GM12874 (cell line): ENCODE results near the gene NVL.
A peak's percentile ranks its signal among the peaks of the same experiment; 100 is the strongest.

Experiments used
- TF ChIP-seq, protein P1 (sequence below): IDR thresholded peaks from 2 replicates; pipeline ENCODE4 v1.5.1; 2011; ENCODE audit warnings: low read depth, mild to moderate bottlenecking, control low read depth, low read length, moderate library complexity; ENCODE audit not compliant: insufficient read depth

The NVL gene

DNA sequence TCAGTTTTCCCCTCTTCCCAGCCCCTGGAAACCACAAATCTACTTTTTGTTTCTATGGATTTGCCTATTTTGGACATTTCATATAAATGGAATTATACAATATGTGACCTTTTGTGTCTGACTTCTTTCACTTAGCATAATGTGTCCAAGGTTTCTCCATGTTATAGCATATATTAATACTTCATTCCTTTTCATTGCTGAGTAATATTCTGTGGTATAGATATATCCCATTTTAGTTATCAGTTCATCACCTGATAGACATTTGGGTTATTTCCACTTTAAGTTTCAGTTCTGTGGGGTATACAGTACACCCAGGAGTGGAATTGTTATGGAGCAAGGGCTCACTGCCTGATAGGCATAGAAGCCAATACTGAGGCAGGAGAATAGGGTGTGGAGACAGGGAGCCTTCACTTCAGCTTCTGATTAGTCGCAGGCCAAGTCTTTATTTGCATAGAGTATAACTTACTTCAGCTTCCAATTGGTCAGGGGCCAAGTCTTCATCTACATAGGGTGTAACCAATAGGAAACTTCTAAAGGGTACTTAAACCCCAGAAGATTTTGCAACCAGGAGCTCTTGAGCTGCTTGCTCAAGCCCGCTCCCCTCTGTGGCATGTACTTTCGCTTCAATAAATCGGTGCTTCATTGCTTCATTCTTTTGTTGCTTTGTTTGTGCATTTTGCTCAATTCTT is 8.3 kb upstream of the NVL start:
- TF ChIP-seq, protein P1, sequence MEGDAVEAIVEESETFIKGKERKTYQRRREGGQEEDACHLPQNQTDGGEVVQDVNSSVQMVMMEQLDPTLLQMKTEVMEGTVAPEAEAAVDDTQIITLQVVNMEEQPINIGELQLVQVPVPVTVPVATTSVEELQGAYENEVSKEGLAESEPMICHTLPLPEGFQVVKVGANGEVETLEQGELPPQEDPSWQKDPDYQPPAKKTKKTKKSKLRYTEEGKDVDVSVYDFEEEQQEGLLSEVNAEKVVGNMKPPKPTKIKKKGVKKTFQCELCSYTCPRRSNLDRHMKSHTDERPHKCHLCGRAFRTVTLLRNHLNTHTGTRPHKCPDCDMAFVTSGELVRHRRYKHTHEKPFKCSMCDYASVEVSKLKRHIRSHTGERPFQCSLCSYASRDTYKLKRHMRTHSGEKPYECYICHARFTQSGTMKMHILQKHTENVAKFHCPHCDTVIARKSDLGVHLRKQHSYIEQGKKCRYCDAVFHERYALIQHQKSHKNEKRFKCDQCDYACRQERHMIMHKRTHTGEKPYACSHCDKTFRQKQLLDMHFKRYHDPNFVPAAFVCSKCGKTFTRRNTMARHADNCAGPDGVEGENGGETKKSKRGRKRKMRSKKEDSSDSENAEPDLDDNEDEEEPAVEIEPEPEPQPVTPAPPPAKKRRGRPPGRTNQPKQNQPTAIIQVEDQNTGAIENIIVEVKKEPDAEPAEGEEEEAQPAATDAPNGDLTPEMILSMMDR: no peak

DNA sequence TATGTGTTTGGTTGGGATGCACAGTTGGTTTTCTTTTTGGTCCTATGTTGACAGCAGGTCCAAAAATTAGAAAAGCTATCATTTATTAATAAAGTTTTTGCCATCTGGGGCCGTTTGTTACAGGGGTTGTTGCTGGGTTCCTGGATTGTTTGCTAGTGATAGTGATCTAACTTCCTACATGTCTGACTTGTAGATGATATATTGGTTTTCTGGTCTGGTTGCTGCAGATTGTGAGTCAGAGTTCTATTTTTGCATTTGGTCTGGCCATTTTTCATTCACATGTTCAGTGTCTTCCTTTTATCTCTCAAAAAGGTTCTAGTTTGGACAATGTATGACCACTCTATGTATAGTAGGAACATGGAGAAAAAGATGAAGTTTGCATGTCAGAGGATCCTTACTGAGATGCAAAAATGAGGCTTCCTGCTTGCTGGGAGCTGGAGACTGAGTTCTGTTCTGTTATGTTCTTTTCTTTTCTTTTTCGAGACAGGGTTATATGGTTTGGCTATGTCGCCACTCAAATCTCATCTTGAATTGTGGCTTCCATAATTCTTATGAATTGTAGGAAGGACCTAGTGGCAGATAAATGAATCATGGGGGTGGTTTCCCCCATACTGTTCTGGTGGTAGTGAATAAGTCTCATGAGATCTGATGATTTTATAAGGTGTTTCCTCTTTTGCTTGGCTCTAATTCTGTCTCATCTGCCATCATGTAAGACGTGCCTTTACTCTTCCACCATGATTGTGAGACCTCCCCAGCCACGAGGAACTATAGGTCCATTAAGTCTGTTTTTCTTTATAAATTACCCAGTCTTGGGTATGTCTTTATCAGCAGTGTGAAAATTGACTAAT is 4.2 kb upstream of the NVL start:
- TF ChIP-seq, protein P1: no peak

DNA sequence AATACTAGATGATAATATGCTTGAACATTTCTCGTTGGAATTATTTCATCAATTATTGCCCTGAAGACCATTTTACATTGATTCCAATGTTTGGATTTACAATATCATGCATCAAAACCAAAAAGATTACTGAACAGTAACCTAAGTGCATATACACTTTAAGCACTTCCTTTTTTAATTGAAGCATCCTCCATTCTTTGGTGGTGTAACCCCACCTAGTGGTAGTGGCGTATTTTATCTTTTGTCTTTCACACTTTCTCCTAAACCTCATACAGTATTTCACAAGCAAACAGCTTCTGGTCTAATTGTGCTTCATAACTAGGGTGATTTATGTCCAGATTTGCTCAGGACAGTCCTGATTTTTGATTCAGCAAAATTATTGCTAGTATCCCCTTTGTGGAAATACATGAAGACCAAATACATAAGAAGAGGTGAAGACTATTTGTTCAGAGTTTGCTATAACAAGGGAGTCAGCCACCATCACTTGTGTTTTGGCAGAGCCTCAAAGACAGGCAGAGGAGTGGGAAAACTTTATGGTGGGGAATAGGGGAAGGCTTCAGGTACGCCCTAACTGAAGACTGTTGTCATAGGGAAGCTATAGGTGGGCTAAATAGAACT is 3.4 kb upstream of the NVL start:
- TF ChIP-seq, protein P1: peak; percentile 47; the same call in 1 of the 2 replicates

DNA sequence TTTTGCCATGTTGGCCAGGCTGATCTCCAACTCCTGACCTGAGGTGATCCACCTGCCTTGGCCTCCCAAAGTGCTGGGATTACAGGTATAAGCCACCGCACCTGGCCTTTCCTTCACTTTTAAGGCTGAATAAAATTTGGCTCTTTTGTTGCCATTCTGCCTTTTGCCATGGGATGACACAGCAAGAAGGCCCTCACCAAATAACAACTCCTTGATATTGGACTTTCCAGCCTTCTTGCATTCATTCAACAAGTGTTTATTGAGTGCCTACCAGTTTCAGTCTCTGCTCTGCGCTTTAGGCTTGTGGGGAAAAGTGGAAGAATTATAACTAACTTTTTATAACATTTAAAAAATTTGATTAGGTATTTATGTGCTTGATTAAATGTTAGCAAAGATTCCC is 1.9 kb upstream of the NVL start:
- TF ChIP-seq, protein P1: no peak

DNA sequence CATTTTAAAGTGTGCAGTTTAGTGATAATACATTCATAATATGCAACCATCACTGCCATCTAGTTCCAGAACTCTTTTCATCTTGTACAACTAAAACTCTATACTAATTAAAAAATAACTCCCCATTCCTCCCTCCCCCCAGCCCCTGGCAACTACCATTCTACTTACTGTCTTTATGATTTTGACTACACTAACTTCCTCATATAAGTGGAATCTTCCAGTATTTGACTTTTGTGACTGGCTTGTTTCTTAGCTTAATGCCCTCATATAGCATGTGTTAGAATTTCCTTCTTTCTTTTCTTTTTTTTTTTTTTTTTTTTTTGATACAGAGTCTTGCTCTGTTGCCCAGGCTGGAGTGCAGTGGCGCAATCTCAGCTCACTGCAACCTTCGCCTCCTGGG is 1.4 kb upstream of the NVL start:
- TF ChIP-seq, protein P1: no peak

DNA sequence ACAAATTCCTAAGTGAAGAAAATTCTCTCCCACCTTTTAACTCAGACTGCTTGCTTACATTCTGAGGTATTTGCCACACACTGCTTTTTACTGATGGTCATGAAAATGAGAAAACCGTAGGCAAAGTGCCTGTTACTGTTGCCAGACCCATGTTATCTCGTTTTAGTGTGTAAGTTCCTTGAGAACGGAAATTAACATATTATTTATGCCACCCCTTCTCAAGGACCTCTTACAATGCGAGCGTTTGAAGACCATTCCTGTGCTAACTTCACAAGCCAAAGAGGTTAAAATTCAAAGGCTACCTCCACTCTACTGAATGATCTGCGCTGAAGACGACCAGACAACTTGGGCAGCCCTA is 509 bp downstream of the NVL start:
- TF ChIP-seq, protein P1: no peak

DNA sequence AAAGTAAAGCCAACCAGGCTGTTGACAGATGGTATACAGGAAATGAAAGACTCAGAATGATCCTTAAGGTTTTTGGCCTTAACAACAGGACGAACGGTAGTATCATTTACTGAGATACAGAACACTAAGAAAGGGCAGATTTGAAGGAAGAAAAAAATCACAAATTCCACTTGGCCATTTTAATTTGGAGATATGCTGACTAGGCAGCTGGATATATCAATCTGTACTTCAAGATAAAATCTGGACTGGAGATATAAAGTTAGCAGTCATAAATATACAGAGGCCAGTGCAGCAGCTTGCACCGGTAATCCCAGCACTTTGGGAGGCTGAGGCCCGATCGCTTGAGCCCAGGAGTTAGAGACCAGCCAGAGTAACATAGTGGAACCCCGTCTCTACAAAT is 1.3 kb downstream of the NVL start:
- TF ChIP-seq, protein P1: no peak
